K562 (cell line): ENCODE measurements around the gene MED17. TPM values are rescaled to one million over a fixed set of nuclear protein-coding genes. Genes with fewer than 3 reads are reported as not detected.
A peak's percentile ranks its signal among the peaks of the same experiment; 100 is the strongest.

Experiments
- E2F8 ChIP-seq: fragments of 450-650 bp; IDR thresholded peaks from 2 replicates; pipeline ENCODE4 v1.7.1; 2018; ENCODE audit warnings: mild to moderate bottlenecking, low read depth; ENCODE audit not compliant: partially characterized antibody
- FOXP4 ChIP-seq: sonication (generic); formaldehyde crosslinking; IDR thresholded peaks from 2 replicates; pipeline ENCODE4 v1.8.0; 2022; ENCODE audit warnings: mild to moderate bottlenecking, missing genetic modification reagents, borderline replicate concordance
- HDAC2 ChIP-seq: fragments of 450-650 bp; IDR thresholded peaks from 2 replicates; pipeline ENCODE4 v1.6.1; 2016; ENCODE audit warnings: mild to moderate bottlenecking
- KLF16 ChIP-seq: IDR thresholded peaks from 2 replicates; pipeline ENCODE4 v1.6.1; 2016; ENCODE audit warnings: antibody characterized with exemption
- MCM2 ChIP-seq: fragments of 450-650 bp; IDR thresholded peaks from 2 replicates; pipeline ENCODE4 v1.6.1; 2017; ENCODE audit warnings: low read depth, mild to moderate bottlenecking
- MED1 ChIP-seq: sonication (generic); formaldehyde crosslinking; IDR thresholded peaks from 2 replicates; pipeline ENCODE4 v1.8.1; 2023; ENCODE audit warnings: missing genetic modification reagents, borderline replicate concordance
- MXI1 ChIP-seq: IDR thresholded peaks from 2 replicates; pipeline ENCODE4 v1.6.1; 2011; ENCODE audit warnings: low read depth, mild to moderate bottlenecking, improper control_type of control experiment, low read length
- NCOA2 ChIP-seq, 2 experiments: fragments of 450-650 bp; IDR thresholded peaks; 2 replicates each; pipeline ENCODE4 v1.6.1; 2018; ENCODE audit warnings: mild to moderate bottlenecking in 2 of 2, moderate library complexity in 1 of 2; ENCODE audit not compliant: partially characterized antibody in 2 of 2
- NKRF ChIP-seq: fragments of 450-650 bp; IDR thresholded peaks from 2 replicates; pipeline ENCODE4 v1.6.1; 2016; ENCODE audit warnings: borderline replicate concordance
- SFPQ ChIP-seq: fragments of 200-400 bp; formaldehyde crosslinking; IDR thresholded peaks from 2 replicates; pipeline ENCODE4 v1.6.1; 2017; ENCODE audit warnings: mild to moderate bottlenecking, low read depth, low read length, moderate library complexity
- SMC3 ChIP-seq: conservative IDR thresholded peaks from 2 replicates; pipeline ENCODE4 v1.6.1; 2011; ENCODE audit warnings: low read depth, low read length, improper control_type of control experiment; ENCODE audit not compliant: insufficient read depth
- STAG1 ChIP-seq: sonication (generic); formaldehyde crosslinking; IDR thresholded peaks from 2 replicates; pipeline ENCODE4 v1.5.0; 2020; ENCODE audit warnings: missing genetic modification reagents, borderline replicate concordance
- TAF1 ChIP-seq: IDR thresholded peaks from 2 replicates; pipeline ENCODE4 v1.6.1; 2011; ENCODE audit warnings: mild to moderate bottlenecking, low read length, moderate library complexity; ENCODE audit not compliant: insufficient read depth, control insufficient read depth, severe bottlenecking; ENCODE audit errors: extremely low read depth
- TAF7 ChIP-seq: fragments of 450-650 bp; IDR thresholded peaks from 2 replicates; pipeline ENCODE4 v1.6.1; 2016; ENCODE audit warnings: missing genetic modification characterization, missing compliant biosample characterization
- ZBTB7A ChIP-seq: IDR thresholded peaks from 2 replicates; pipeline ENCODE4 v1.6.1; 2011; ENCODE audit warnings: low read depth, mild to moderate bottlenecking, low read length, moderate library complexity, borderline replicate concordance; ENCODE audit not compliant: control insufficient read depth
- ZNF174 ChIP-seq: fragments of 250-450 bp; sonication (Bioruptor Pico); IDR thresholded peaks from 2 replicates; pipeline ENCODE4 v1.4.0; 2020; ENCODE audit warnings: mild to moderate bottlenecking
- ZNF175 ChIP-seq: fragments of 200-800 bp; sonication (Bioruptor generic); IDR thresholded peaks from 2 replicates; pipeline ENCODE4 v1.6.1; 2016; ENCODE audit warnings: low read depth, mild to moderate bottlenecking, missing genetic modification characterization, missing compliant biosample characterization
- ZSCAN29 ChIP-seq: fragments of 450-650 bp; IDR thresholded peaks from 2 replicates; pipeline ENCODE4 v1.6.1; 2017
- polyA plus RNA-seq, 8 experiments: library from polyadenylated mRNA; depleted of rRNA in 4 of 8; stranded (reverse) in 5 of 8; unstranded in 3 of 8; fragments of >200 nt; fragmentation: Nextera tagmentation in 2 of 8; fragmentation: Illumina TruSeq in 1 of 8; extraction: Ambion mirVana in 2 of 8; extraction: Trizol in 1 of 8; gene quantifications; 2 replicates each; pipeline versions ENCODE4 v1.2.1 to v1.2.3, GENCODE V29; 2011 to 2014; ENCODE audit warnings: inconsistent platforms in 1 of 8, missing spikeins in 1 of 8
- total RNA-seq, 7 experiments: library from RNA; depleted of rRNA in 6 of 7; stranded (reverse); fragments of >200 nt in 6 of 7; fragmentation: Illumina TruSeq in 2 of 7; extraction: Trizol in 2 of 7; gene quantifications; 2 replicates each; pipeline versions ENCODE4 v1.2.1 to v1.2.3, GENCODE V29; 2011 to 2021; ENCODE audit warnings: low replicate concordance in 1 of 7

Gene MED17
- total and polyA plus RNA-seq, 9 of the 15 experiments (the other 6 are each of a cell fraction or from before 2014, with no cell fraction given), result 6.7 to 34.7 (median 26.8) TPM

GRCh38 chr11:93784145-93784934, at the start of gene MED17 (continued):
- TF ChIP-seq ZBTB7A, result peak; percentile 32; the same call in 1 of the 2 replicates
- 0 out of 2 replicates have a peak, but pooled peaks have one; percentile 17 for TF ChIP-seq ZNF175 (CRISPR knock-in tag)
- TF ChIP-seq ZSCAN29, result no peak
- peak; percentile 49; the same call in 1 of the 2 replicates for TF ChIP-seq TAF7 (tag)
- no peak for TF ChIP-seq MXI1
- no peak for TF ChIP-seq FOXP4 (CRISPR knock-in tag)
- TF ChIP-seq SMC3, result 0 out of 2 replicates have a peak, but pooled peaks have one; percentile 16
- no peak for TF ChIP-seq SFPQ
- no peak for TF ChIP-seq MED1
- TF ChIP-seq MCM2, result no peak
- TF ChIP-seq E2F8, result peak; percentile 52
- TF ChIP-seq NCOA2 (IDR thresholded peaks at IDR 0.05; ENCODE audit: partially characterized antibody in 2 of 2), result no peak
- TF ChIP-seq KLF16, result no peak
- no peak for TF ChIP-seq ZNF174 (CRISPR knock-in tag)
- TF ChIP-seq STAG1 (CRISPR knock-in tag), result no peak
- TF ChIP-seq HDAC2, result no peak
- TF ChIP-seq NKRF, result peak; percentile 64; the same call in 1 of the 2 replicates
- TF ChIP-seq TAF1, result peak; percentile 88
